ENCODE data around the gene EIF4G1.
A peak's percentile ranks its signal among the peaks of the same experiment; 100 is the strongest.

EIF4G1 gene

GRCh38 chr3:184352149-184352785, 37.9 kb downstream of the EIF4G1 start:
- DNase-seq (ENCODE audit: low read depth): no peak

GRCh38 chr3:184352897-184353545, 38.6 kb downstream of the EIF4G1 start:
- DNase-seq (ENCODE audit: low read depth): no peak

GRCh38 chr3:184353546-184353941, 39.1 kb downstream of the EIF4G1 start:
- no peak for DNase-seq (ENCODE audit: low read depth)

GRCh38 chr3:184354121-184354728, 39.8 kb downstream of the EIF4G1 start:
- DNase-seq (ENCODE audit: low read depth): no peak

GRCh38 chr3:184354754-184355153, 40.3 kb downstream of the EIF4G1 start:
- DNase-seq (ENCODE audit: low read depth): no peak

- peak; percentile 31 for DNase-seq (ENCODE audit: low read depth)
These were observed 41.0 kb downstream of the EIF4G1 start for GRCh38 chr3:184355261-184356040.

GRCh38 chr3:184357248-184358123, 43.1 kb downstream of the EIF4G1 start:
- DNase-seq (ENCODE audit: low read depth): no peak

- DNase-seq (ENCODE audit: low read depth): no peak
These were observed 43.8 kb downstream of the EIF4G1 start for GRCh38 chr3:184358124-184358767.

GRCh38 chr3:184358921-184359350, 44.5 kb downstream of the EIF4G1 start:
- no peak for DNase-seq (ENCODE audit: low read depth)

GRCh38 chr3:184359610-184360009, 45.2 kb downstream of the EIF4G1 start:
- no peak for DNase-seq (ENCODE audit: low read depth)

- no peak for DNase-seq (ENCODE audit: low read depth)
These were observed 45.9 kb downstream of the EIF4G1 start for GRCh38 chr3:184360070-184360928.

GRCh38 chr3:184360929-184361531, 46.6 kb downstream of the EIF4G1 start:
- no peak for DNase-seq (ENCODE audit: low read depth)

GRCh38 chr3:184361532-184361931, 47.1 kb downstream of the EIF4G1 start, which contains the start of the genes CLCN2 and POLR2H:
Gene CLCN2, minus strand, starts transcription at chr3:184361605. Its CDS starts 126 bp downstream, at chr3:184361479.
Gene POLR2H, plus strand, starts transcription at chr3:184361710. Its CDS starts 1,783 bp downstream, at chr3:184363493.
- peak; percentile 36 for DNase-seq (ENCODE audit: low read depth)

GRCh38 chr3:184361932-184362667, 47.7 kb downstream of the EIF4G1 start:
- DNase-seq (ENCODE audit: low read depth): peak; percentile 45

- peak; percentile 94 for DNase-seq (ENCODE audit: low read depth)
These were observed 48.5 kb downstream of the EIF4G1 start for GRCh38 chr3:184362668-184363546.

GRCh38 chr3:184366619-184367289, 52.3 kb downstream of the EIF4G1 start:
- DNase-seq (ENCODE audit: low read depth): no peak

- DNase-seq (ENCODE audit: low read depth): no peak
These were observed 53.7 kb downstream of the EIF4G1 start for GRCh38 chr3:184368116-184368515.

Measured in amniotic epithelial cell (primary cell).